ENCODE results near the gene COL17A1.

The COL17A1 gene

DNA sequence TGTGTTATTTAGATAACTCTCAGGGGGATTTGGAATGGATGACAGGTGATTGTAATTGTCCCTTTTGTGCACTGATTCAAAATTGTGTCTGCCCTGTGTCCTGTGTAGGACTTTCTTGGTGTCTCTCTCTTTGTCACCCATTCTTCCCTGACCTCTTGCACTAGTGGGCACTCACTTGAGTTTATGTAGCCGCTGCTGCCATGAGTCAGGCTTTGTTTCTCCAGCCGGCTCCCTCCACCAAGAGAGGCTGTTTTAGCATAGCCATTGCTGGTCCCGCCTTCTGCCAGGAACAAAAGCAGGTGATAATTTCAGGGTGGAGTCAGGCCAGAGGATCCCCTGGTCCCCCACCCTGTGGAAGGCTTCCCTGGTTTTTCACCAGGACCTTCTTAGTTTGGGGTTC, 8.4 kb downstream of the COL17A1 start:
- ChIA-PET CTCF (interaction anchor here (0.6 to 1.4 kb wide), 5 partner anchors 9 to 47 kb away, joined by 3 to 7 read pairs (median 4); partner anchors contain the start of gene COL17A1), POLR2A (ENCODE audit: low non-redundant PET) (interaction anchor here (0.7 kb wide), 1 partner anchor 201 kb away, joined by 3 read pairs; no protein-coding TSS in a partner anchor)
- no peak for DNase-seq (ENCODE audit: low spot score)

DNA sequence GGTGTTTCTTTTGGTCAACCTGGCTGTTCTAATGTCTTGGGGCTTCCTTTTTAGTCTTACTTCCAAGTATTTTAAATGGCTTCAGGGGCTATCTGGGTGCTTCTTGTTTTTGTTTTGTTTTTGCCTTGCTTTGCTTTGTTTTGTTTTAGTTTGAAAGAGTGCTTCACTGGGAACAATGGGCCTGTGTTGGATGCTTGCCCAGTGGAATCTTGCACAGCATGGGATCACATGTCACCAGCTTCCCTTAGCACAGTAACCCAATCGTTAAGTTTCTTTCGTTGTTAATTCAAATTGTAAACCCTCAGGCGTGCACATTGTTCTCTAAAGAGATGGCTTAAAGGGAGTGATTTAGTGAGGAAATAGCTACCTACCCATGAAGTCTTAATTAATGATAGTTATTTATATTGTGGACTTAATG, 8.9 kb downstream of the COL17A1 start:
- no peak for DNase-seq (ENCODE audit: low spot score)
- POLR2A ChIA-PET (ENCODE audit: low non-redundant PET): no interaction called here
- CTCF ChIA-PET: interaction anchor here (0.6 to 0.7 kb wide), 2 partner anchors 9 to 21 kb away, joined by 3 read pairs; partner anchors contain the start of gene COL17A1
- no peak overlapping the region for H3K27ac ChIP-seq
- TF ChIP-seq, protein P1, sequence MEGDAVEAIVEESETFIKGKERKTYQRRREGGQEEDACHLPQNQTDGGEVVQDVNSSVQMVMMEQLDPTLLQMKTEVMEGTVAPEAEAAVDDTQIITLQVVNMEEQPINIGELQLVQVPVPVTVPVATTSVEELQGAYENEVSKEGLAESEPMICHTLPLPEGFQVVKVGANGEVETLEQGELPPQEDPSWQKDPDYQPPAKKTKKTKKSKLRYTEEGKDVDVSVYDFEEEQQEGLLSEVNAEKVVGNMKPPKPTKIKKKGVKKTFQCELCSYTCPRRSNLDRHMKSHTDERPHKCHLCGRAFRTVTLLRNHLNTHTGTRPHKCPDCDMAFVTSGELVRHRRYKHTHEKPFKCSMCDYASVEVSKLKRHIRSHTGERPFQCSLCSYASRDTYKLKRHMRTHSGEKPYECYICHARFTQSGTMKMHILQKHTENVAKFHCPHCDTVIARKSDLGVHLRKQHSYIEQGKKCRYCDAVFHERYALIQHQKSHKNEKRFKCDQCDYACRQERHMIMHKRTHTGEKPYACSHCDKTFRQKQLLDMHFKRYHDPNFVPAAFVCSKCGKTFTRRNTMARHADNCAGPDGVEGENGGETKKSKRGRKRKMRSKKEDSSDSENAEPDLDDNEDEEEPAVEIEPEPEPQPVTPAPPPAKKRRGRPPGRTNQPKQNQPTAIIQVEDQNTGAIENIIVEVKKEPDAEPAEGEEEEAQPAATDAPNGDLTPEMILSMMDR (conservative IDR thresholded peaks at IDR 0.05; ENCODE audit: low read depth): no peak

More for the DNA sequence above, 8.4 kb downstream of the COL17A1 start:
- peak overlapping the region; percentile 33 for H3K27ac ChIP-seq
- TF ChIP-seq, protein P1 (conservative IDR thresholded peaks at IDR 0.05; ENCODE audit: low read depth): no peak

DNA sequence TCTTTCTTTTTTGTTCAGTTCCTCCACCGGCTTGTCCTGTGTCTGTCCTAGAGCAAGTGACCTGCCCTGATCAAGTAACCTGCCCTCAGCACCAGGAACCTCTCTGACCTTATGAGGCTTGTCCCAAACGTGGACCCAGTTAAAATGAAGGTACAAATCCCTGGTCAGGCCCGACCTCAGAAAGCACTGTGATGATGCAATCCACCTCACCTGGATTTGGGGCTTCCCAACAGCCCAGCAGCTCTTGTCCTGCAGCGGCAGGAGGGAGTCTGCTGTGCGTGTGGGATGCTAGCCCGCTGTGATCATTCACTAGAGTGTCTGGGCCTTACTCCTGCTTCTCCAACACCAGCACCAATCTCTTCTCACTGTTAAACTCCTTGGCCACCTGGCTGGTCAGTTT, 11.2 kb downstream of the COL17A1 start:
- ChIA-PET CTCF (interaction anchor here (0.6 kb wide), 1 partner anchor 17 kb away, joined by 7 read pairs; no protein-coding TSS in a partner anchor), POLR2A (ENCODE audit: low non-redundant PET) (no interaction called here)

DNA sequence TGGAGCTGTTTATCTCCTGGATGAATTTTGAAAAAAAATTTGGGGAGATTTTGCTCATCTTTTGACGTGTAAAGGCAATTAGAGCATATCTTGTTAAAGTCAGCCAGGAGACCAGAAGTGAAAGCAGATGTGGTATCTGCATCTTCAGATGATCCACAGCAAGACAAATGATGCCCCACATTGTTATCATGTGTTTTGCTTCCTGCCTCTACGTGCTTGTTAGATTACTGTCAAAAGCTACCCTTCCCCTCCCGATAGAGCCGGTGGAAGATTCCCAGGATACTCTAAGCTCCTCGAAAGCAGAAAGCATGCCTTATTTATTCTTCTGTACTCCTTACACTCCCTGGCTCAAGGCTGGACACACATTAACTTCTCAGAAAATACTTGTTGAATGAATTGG, 12.9 kb downstream of the COL17A1 start:
- ChIA-PET POLR2A (ENCODE audit: low non-redundant PET) (no interaction called here), CTCF (interaction anchor here (0.6 to 1.0 kb wide), 3 partner anchors 8 to 31 kb away, joined by 3 to 4 read pairs (median 4); no protein-coding TSS in a partner anchor)
- H3K27ac ChIP-seq: no peak overlapping the region
- TF ChIP-seq, protein P1 (conservative IDR thresholded peaks at IDR 0.05; ENCODE audit: low read depth): no peak
- no peak for DNase-seq (ENCODE audit: low spot score)

More for the DNA sequence above, 11.2 kb downstream of the COL17A1 start:
- peak overlapping the region; percentile 42 for H3K27ac ChIP-seq
- no peak for DNase-seq (ENCODE audit: low spot score)
- TF ChIP-seq, protein P1 (conservative IDR thresholded peaks at IDR 0.05; ENCODE audit: low read depth): no peak

DNA sequence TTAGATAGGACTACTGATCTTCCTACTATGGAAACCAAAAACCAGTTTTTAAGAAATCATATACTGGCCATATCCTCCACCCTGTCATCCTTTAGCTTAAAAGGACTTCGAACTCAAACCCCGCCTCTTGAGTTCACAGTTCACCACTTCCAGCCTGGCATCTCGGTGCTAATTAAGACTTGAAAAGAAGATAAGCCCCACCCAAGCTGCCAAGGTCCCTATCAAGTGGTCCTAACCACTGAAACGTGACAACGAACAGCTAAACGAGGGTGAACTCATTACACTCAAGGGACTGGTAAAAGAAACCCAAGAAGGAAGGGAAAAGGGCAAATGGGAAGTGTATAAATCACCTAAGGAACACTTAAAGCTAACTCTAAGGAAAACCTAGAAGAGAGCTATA, 16.1 kb downstream of the COL17A1 start:
- CTCF ChIA-PET: interaction anchor here (0.6 kb wide), 1 partner anchor 13 kb away, joined by 3 read pairs; no protein-coding TSS in a partner anchor
- TF ChIP-seq, protein P1 (conservative IDR thresholded peaks at IDR 0.05; ENCODE audit: low read depth): no peak
- DNase-seq (ENCODE audit: low spot score): no peak
- H3K27ac ChIP-seq: no peak overlapping the region
- POLR2A ChIA-PET (ENCODE audit: low non-redundant PET): no interaction called here

DNA sequence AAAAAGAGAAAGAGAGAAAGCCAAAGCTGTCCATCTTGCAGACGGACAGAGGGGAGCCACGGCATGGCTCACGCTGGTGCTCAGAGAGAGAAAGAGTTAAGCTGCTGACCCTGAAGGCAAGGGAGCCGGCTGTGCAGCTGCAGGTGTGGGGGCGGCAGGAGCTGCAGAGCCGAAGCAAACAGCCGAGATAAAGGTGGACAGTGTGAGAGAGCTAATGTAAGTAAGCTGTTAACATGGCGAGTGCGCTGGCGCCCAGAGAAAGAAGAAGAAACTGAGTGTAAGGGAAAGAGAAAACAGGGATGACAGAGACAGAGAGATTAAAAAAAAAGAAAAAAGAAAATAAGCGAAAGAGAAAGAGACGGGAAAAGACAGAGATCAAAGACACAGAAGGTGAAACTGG, 18.2 kb downstream of the COL17A1 start:
- H3K27ac ChIP-seq: peak overlapping the region; percentile 21; the same call in 1 of the 2 replicates
- TF ChIP-seq, protein P1 (conservative IDR thresholded peaks at IDR 0.05; ENCODE audit: low read depth): no peak
- CTCF ChIA-PET: interaction anchor here (0.5 to 0.9 kb wide), 3 partner anchors 10 to 142 kb away, joined by 4 to 7 read pairs (median 4); no protein-coding TSS in a partner anchor
- POLR2A ChIA-PET (ENCODE audit: low non-redundant PET): no interaction called here
- no peak for DNase-seq (ENCODE audit: low spot score)

Data from RWPE1 (cell line).